Kidney glomerular epithelial cell (primary cell): ENCODE data around the gene DIO3.
"Not testable (repeated sequence)": the region's sequence is repeated elsewhere in the genome, so short reads cannot be mapped to it uniquely, and the experiment has no call there.

Source experiments
- DNase-seq: peaks from one replicate; lab custom pipeline; 2025; lab: John Stamatoyannopoulos, UW

DIO3 gene

DNA sequence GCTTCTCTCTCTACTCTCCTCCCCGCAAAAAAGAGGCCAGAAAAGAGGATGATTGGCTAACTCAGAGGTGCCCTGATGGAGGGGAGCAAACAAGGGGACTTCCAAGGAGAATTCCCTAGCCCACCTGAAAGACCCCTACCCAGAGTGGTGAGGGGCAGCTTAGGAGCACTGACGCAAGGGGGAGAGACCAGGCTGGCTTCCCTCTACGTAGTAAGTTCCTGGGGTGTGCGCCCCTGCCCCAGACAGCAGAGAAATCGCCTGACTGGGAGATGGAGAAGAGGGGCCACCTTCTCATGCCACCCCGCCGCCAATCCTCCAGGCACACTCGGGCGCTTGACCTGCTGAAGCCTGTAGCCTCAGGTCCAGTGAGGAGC is 2.1 kb upstream of the DIO3 start:
- no peak for DNase-seq

DNA sequence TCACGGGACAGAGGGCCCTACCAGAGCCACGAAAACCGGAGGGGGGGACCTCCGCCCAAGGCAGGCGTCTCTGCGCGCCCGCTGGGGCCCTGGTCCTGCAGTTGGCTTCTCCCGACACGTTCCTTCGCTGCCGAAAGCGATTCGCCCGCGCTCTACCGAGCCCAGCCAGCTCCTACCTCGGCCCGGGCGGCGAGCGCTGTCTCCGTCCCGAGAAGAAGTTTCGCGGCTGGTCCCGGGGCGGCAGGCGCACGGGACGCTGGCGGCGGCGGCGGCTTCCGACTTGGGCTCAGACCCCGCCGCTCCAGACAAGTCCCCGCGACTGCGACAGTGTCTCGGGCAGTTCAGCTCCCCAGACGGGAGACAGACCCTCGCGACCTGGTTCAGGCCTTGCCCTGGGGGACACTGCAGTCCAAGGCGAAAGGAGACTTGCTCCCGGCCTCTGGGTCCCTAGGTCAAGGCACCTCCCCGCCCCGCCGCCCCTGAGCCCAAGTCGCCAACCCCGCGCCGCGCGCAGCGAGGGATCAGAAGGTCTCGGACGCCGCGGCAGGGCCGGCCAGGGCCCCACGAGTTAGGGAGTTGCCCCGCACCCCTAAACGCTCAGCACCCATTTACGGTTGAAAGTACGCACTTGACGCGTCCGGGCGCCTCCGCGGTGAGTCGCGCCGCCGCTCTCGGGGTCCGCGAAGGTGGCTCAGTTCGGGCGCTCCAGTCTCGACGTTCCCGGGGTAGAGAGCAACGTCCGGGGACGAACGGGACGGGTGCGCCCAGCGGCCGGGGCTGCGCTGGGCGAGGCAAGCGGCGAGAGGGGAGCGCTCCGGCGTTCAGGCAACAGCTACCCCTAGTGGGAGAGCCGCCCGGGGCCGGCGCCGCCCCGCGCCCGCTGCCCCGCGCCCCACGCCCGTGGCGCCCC is 1.4 kb upstream of the DIO3 start:
- DNase-seq = no peak

DNA sequence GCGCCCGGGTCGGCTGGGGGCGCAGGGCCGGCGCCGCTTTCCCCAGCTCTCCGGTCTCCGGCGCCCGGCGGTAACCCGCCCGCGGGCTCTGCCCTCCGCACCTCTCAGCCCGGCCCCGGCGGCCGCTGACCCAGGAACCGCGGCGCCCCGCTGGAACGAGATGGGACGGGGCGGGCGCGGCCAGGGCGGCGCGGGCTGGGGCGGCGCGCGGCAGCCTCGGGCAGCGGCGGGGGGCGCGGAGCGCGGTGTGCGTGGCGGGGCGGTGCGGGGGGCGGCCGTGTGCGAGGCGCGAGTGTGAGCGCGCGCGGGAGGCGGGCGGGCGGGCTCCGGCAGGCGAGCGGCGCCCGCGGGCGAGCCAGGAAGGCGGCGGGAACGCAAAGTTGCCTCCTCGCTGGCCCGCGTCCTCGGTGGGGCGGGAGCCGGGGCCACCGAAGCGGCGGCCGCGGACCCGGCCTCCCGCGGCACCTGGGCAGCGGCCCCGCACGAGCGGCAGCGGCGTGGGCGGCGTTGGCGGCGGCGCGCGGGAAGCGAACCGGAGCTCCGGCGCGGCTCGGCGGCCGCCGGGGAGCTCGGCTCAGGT is 671 bp upstream of the DIO3 start:
- no peak for DNase-seq

- no peak for DNase-seq
Observed at GRCh38 chr14:101561897-101562490, 699 bp downstream of the DIO3 start.

- no peak for DNase-seq
Observed at GRCh38 chr14:101562659-101563351, 1.5 kb downstream of the DIO3 start.

DNA sequence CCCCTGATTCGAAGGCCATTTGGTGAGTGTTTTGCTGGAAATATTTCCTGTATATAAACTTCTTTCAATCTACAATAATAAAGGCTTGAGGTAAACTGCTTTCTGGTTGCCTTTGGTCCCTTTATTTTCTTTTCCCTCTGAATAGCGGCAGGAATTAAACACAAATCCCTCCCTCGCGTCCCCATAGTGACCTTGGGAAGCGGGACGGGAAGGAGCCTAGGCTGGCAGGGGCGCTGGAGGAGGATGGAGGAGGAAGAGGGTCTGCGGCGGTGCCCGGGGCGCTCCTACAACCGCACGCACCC is 2.0 kb downstream of the DIO3 start:
- DNase-seq = no peak

GRCh38 chr14:101563654-101564443 is 2.6 kb downstream of the DIO3 start:
- DNase-seq = no peak

- no peak for DNase-seq
Observed at GRCh38 chr14:101564444-101564776, 3.1 kb downstream of the DIO3 start.

DNA sequence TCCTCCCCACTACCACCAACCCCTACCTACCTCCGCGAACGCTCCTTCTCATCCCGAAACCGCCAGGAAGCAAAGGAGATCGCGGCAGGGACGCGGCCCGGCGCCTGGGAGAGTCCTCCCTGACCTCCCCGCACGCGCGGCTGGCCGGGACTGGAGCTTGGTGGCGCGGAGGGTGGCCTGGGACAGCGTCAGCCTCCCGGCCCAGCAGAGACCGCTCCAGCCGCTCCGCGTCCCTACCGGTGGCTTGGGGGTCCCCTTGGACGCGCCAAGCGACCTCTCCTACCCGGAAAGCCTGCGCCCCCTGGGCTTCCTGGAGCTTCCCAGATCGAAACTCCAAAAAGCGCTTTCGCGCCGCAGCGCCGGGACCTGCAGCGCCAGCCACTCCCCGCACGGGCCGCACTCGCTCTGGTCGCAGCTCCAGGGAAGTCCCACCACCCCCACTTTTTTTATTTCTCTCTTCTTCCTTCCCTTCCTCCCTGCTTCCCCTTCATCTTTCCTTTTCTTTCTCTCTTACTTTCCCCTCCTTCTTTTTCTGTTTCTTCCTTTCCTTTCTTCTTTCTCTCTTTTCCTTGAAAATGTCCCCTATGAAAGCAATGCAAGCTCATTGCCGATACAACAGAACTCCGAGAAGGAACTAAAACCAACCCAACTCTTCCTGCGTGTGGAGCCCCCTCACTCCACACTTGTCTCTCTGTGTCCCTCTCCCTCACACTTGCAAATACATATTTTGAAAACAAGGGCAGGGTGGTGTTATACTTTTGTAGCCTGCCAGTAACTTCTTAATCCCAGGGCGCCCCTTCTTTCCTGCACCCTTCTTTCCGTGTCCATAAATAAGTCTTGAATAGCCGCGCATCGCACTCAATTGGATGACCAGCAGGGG is 3.8 kb downstream of the DIO3 start:
- no peak for DNase-seq

DNA sequence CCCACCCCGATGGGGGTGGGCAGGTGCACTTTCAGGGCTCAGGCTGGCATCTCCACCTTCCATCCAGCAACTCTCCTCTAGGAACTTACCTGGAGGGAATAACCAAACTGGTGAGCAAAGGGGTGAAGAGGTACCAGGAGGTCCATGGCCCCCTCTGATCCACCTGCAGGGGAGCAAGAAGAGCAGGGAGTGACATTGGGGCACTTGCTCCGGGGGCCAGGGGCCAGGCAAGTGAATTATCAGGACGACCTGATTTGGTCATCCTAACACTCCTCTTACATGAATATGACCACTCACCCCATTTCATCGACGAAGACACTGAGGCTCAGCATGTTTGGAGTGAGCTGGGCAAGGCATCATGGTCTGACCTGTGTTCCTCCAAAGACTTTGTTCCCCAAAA is 6.0 kb downstream of the DIO3 start:
- no peak for DNase-seq

DNA sequence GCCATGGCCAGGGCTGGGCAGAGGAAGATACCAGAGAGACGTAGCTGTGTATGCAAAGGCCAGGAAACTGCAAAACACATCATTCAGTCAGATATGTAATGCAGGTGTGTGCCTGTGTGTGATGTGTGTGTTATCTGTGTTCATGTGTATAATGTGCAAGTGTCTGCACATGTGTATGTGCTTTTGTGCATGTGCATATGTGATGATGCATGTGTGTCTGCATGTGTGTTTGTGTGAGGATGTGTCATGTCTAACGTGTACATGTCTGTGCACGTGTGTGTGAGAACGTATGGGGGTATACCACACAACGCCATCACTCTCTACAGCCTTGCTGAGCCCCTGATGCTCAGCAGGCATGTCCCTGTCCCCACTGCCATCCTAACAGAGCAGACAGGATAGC is 9.7 kb downstream of the DIO3 start:
- DNase-seq = no peak

- not testable (repeated sequence) for DNase-seq
Observed at GRCh38 chr14:101572526-101572925, 11.2 kb downstream of the DIO3 start.

GRCh38 chr14:101573289-101573688 is 12.0 kb downstream of the DIO3 start:
- no peak for DNase-seq

GRCh38 chr14:101575581-101575980 is 14.3 kb downstream of the DIO3 start:
- no peak for DNase-seq

- no peak for DNase-seq
Observed at GRCh38 chr14:101577221-101577909, 16.1 kb downstream of the DIO3 start.

GRCh38 chr14:101578489-101578888 is 17.2 kb downstream of the DIO3 start:
- DNase-seq = no peak

GRCh38 chr14:101579372-101580080 is 18.2 kb downstream of the DIO3 start:
- no peak for DNase-seq

- DNase-seq = no peak
Observed at GRCh38 chr14:101581806-101582205, 20.5 kb downstream of the DIO3 start.

GRCh38 chr14:101582294-101582693 is 21.0 kb downstream of the DIO3 start:
- no peak for DNase-seq
